Measurements from ENCODE around the gene ABHD4.
A peak's percentile ranks its signal among the peaks of the same experiment; 100 is the strongest.
"Not testable (repeated sequence)": the region's sequence is repeated elsewhere in the genome, so short reads cannot be mapped to it uniquely, and the experiment has no call there.

Gene ABHD4

DNA sequence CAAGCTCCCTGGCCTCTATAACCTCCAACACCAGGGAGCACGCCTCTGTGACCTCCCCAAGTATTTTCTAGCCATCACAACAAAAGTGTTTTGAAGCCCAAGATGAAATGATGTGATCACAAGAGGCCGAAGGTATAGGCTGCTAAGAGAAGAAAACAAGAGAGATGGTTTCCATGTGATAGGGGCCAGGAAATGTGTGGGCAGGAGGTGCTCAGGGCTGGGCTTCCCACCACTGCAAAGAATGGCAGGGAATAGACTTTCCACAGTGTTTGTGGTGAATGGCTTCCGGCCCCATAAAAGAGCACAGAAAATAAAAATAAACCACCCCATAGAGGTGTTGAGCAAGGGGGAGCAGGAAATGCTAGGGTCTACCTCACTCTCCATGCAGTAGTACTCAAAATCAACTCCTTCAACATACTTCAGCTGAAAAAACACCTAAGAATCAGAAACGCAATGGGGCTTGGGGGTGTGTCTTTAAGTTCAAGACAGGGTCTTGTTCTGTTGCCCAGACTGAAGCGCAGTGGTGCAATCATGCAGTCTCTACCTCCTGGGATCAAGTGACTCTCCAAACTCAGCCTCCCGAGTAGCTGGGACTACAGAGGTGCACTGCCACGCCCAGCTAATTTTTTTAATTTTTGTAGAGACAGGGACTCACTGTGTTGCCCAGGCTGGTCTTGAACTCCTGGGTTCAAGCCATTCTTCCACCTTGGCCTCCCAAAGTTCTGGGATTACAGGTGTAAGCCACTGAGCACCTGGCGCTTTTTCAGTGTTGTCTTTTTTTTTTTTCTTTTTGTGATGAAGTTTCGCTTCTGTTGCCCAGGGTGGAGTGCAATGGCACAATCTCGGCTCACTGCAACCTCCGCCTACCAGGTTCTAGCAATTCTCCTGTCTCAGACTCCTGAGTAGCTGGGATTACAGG lies 36.2 kb upstream of the ABHD4 start:
- DNase-seq (ENCODE audit: low spot score) (no peak), FAIRE-seq (no peak)

DNA sequence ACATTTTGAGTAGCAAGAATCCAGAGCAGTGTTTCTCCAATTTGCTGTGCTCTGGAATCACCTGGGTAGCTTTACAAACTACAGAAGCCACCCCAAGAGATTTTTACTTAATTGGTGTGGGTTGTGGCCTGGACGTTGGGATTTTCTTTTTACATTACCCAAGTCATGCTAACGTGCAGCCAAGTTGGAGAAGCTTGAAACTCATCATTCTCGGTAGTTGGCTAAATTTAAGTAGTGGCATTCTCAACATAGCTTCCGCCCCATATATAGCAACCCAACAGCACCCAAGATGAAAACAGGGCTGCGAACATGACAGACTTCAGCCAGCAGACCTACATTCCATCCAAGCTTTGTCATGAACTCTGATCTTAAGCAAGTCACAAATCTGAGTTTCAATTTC lies 34.1 kb upstream of the ABHD4 start:
- no peak for DNase-seq (ENCODE audit: low spot score)
- no peak for FAIRE-seq

DNA sequence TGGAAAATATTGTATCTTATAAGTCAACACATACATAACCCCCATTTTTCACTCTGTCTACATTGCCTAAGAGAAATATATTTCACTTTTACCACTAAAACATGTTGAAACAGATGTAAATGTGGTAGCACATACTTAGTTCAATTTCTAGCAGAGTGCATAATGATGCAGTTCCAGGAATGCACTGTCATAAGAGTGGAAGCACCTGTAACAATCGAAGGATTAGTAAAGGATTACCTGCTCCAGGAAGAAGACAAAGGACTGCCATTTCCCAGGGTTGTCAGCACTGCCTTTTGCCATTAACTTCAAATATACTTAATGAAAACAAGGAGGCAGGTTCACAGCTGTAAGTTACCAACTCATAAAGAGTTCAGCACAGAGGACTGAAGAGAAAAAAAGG lies 33.6 kb upstream of the ABHD4 start:
- FAIRE-seq (no peak), DNase-seq (ENCODE audit: low spot score) (no peak)

DNA sequence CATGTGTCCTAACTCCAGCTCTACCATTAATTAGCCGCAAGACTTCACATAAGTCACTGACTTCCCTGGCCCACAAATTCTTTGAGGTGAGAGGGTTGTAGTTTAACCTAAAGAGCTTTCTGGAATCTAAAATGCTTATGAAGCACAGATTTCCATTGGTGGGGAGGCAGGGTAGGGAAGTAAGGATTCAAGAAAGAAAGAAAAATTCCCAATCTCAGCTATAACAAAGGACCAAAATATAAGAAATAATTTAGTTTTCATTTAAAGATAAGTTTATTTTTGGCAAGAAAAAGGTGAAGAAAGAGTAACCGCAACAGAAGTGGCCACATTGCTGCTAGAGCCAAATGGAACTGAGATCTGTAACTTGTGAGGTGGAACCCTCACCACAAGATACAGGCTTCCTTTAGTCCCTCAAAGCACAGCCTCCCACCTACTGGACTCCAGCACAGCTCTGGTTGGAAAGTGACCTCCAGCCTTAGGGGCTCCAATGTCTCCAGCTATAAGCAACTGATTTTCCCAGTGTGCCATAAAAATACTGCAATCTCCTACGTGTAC lies 32.6 kb upstream of the ABHD4 start:
- DNase-seq (ENCODE audit: low spot score) = no peak
- FAIRE-seq = no peak

GRCh38 chr14:22566266-22566665 lies 31.8 kb upstream of the ABHD4 start:
- not testable (repeated sequence) for FAIRE-seq; DNase-seq (ENCODE audit: low spot score)

- DNase-seq (ENCODE audit: low spot score) (no peak), FAIRE-seq (no peak)
Observed at GRCh38 chr14:22566845-22567244, 31.3 kb upstream of the ABHD4 start.

DNA sequence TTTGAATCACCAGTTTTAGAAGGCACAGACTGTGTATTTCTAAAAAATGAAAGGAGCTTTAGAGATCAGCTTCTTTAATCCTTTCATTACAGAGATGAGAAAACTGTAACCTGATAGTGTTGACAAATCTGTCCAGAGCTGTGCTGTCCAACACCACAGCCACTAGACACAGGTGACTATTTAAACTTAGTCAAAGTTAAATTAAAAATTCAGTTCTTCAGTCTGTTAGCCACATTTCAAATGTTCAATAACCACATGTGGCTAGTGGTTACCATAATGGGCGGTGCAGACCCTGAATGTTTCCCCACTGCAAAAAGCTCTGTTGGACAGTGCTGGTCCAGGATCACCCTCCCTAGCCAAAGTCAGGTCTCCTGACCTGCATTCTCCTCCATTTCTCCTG lies 30.7 kb upstream of the ABHD4 start:
- FAIRE-seq (no peak), DNase-seq (ENCODE audit: low spot score) (no peak)

DNA sequence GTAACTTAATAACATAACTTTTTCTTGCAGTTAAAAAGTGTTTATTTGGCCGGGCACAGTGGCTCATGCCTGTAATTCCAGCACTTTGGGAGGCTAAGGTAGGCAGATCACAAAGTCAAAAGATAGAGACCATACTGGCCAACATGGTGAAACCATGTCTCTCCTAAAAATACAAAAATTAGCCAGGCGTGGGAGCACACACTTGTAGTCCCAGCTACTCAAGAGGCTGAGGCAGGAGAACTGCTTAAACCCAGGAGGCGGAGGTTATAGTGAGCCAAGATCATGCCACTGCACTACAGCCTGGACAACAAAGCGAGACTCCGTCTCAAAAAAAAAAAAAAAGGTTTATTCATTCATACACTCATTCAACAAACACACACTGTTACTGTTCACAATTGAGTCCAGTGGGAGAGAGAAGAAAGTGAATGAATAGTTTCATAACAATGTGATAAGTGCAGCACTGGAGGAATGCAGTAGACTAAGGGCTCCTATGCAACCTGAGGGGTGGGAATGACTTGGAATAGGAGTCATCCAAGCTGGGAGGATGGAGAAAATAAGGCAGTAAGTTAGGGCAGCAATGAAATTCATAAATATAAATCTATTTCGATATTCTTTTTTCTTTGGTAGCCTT lies 28.9 kb upstream of the ABHD4 start:
- no peak for FAIRE-seq
- no peak for DNase-seq (ENCODE audit: low spot score)

- FAIRE-seq = no peak
Observed at GRCh38 chr14:22569737-22570131, 28.4 kb upstream of the ABHD4 start.

GRCh38 chr14:22570132-22570949 lies 27.8 kb upstream of the ABHD4 start:
- DNase-seq (ENCODE audit: low spot score) = peak; percentile 49
- peak; percentile 54 for FAIRE-seq

More at GRCh38 chr14:22569737-22570131, 28.4 kb upstream of the ABHD4 start:
- DNase-seq (ENCODE audit: low spot score) = no peak

- DNase-seq (ENCODE audit: low spot score) (no peak), FAIRE-seq (no peak)
Observed at GRCh38 chr14:22572562-22573058, 25.5 kb upstream of the ABHD4 start.

GRCh38 chr14:22573804-22574203 lies 24.3 kb upstream of the ABHD4 start:
- no peak for FAIRE-seq
- no peak for DNase-seq (ENCODE audit: low spot score)

GRCh38 chr14:22577334-22577908 lies 20.7 kb upstream of the ABHD4 start:
- FAIRE-seq (no peak), DNase-seq (ENCODE audit: low spot score) (no peak)

GRCh38 chr14:22579236-22579635 lies 18.9 kb upstream of the ABHD4 start:
- DNase-seq (ENCODE audit: low spot score) = no peak
- no peak for FAIRE-seq

GRCh38 chr14:22579881-22580280 lies 18.2 kb upstream of the ABHD4 start:
- DNase-seq (ENCODE audit: low spot score) (no peak), FAIRE-seq (no peak)

- FAIRE-seq = no peak
- no peak for DNase-seq (ENCODE audit: low spot score)
Observed at GRCh38 chr14:22580625-22581024, 17.5 kb upstream of the ABHD4 start.

GRCh38 chr14:22583994-22584393 lies 14.1 kb upstream of the ABHD4 start:
- DNase-seq (ENCODE audit: low spot score) (no peak), FAIRE-seq (no peak)

DNA sequence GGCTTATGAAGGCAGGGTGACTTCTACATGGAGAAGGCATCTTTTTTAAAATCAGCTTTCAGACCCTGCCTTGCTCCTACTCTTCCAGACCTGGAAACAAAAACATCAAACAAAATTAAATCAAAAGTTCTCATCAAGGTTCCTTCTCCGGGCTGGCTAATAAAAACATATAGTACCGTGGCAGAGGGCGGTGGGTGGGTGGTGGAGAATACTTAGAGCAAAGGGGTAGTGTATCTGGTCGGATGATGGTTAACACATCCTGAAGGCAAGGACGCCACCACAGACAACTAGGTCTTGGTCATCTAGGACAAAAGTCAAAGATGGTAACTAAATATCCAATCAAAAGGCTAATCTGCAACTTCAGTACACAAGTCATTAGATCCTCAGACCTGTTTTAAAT lies 10.9 kb upstream of the ABHD4 start:
- DNase-seq (ENCODE audit: low spot score) (no peak), FAIRE-seq (no peak)

DNA sequence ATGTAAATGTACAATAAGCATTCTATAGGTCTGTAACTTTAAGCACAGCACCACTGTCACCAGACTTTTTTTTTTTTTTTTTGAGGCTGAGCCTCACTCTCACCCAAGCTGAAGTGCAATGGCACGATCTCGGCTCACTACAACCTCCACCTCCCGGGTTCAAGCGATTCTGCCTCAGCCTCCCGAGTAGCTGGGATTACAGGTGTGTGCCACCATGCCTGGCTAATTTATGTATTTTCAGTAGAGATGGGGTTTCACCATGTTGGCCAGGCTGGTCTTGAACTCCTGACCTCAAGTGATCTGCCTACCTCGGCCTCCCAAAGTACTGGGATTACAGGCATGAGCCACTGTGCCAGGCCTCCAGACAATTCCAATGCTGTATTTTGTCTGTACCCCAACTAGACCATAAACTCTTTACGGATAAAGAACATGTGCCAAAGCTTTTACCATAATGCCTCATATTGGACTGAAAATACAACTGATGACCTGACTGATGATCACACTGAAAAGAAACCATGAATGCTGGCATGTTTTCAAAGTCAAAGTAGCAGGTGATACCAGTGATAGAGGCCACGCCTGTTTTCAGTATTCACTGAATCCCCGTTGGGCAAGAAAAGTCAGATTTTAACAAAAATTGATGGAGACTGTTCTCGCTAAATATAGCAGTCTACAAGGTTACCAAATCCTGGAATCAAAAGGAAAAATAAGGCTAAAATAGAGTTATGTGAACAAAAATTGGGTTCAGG lies 10.2 kb upstream of the ABHD4 start:
- not testable (repeated sequence) for DNase-seq (ENCODE audit: low spot score); FAIRE-seq

- no peak for FAIRE-seq
Observed at GRCh38 chr14:22588526-22589095, 9.5 kb upstream of the ABHD4 start.

More at GRCh38 chr14:22588526-22589095, 9.5 kb upstream of the ABHD4 start:
- no peak for DNase-seq (ENCODE audit: low spot score)

All from RCC 7860 (cell line).